Dendritic cell treated with granulocyte-macrophage colony-stimulating factor and Interleukin-4, amounts not matched to agents 40 ng/mL and 50 ng/mL, for 4 days (primary cell): Measurements from ENCODE around the gene SEPTIN14.
"Not testable (repeated sequence)": the region's sequence is repeated elsewhere in the genome, so short reads cannot be mapped to it uniquely, and the experiment has no call there.

Experiments
- H3K27ac Mint-ChIP-seq: one replicate; pipeline ENCODE4 v1.8.0; 2022; ENCODE audit warnings: mild to moderate bottlenecking, mixed read lengths
- H3K27me3 Mint-ChIP-seq: one replicate; pipeline ENCODE4 v1.8.0; 2022; ENCODE audit warnings: mild to moderate bottlenecking, mixed read lengths
- H3K36me3 Mint-ChIP-seq: one replicate; pipeline ENCODE4 v1.8.0; 2022; ENCODE audit warnings: low read depth, mixed read lengths
- H3K4me1 Mint-ChIP-seq: one replicate; pipeline ENCODE4 v1.8.0; 2022; ENCODE audit warnings: low read depth, mixed read lengths
- H3K4me3 Mint-ChIP-seq: one replicate; pipeline ENCODE4 v1.8.0; 2022; ENCODE audit warnings: mild to moderate bottlenecking, moderate library complexity, mixed read lengths
- H3K9me3 Mint-ChIP-seq: one replicate; pipeline ENCODE4 v1.8.0; 2022; ENCODE audit warnings: mixed read lengths
- intact Hi-C: fragments of 100-400 bp; cut with micrococcal nuclease; formaldehyde crosslinking; loops from one replicate; pipeline ENCODE4 v1.15.0; 2022

SEPTIN14 gene

DNA sequence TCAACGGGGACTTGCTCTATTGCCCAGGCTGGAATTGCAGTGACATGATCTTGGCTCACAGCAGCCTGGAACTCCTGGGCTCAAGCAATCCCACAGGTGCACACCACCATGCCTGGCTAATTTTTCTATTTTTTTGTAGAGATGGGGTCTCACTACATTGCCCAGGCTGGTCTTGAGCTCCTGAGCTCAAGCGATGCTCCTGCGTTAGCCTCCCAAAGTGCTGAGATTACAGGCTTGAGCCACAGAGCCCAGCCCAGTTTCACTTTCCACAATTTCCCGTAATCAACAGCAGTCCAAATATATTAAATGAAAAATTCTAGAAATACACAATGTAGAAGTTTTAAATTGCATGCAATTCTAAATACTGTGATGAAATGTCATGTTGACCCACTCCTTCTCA, 24.0 kb downstream of the SEPTIN14 start:
- no peaks in the 10 kb centered on the region for H3K4me1 Mint-ChIP-seq
- no peak overlapping the region for H3K27ac Mint-ChIP-seq
- H3K4me3 Mint-ChIP-seq = no peak overlapping the region
- no peaks in the 10 kb centered on the region for H3K27me3 Mint-ChIP-seq
- no peaks in the 10 kb centered on the region for H3K36me3 Mint-ChIP-seq
- no peaks in the 10 kb centered on the region for H3K9me3 Mint-ChIP-seq
- intact Hi-C loops = no loop called here

DNA sequence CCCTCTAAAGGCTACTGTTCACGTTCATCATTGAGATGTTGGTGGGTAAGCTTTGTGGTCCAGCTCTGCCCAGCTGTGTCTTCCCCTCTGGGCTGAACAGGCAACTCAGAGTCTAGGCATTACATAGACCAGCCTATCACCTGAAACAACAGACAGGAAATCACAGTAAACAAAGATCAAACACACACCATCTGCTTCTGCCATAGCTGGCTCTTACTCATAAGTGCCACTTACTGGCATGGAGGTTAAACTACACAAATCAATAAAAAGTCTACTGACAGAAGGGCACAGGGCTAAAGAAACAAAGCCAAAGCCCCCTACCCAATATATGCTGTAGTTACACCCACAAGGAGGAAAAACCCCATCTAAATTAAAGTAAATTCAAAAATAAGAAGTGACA, 35.0 kb downstream of the SEPTIN14 start:
- H3K27ac Mint-ChIP-seq = no peak overlapping the region
- no peaks in the 10 kb centered on the region for H3K36me3 Mint-ChIP-seq
- intact Hi-C loops = no loop called here
- H3K9me3 Mint-ChIP-seq = peaks cover 72% of the 10 kb centered on the region
- H3K27me3 Mint-ChIP-seq = no peaks in the 10 kb centered on the region
- H3K4me3 Mint-ChIP-seq = no peak overlapping the region
- H3K4me1 Mint-ChIP-seq = no peaks in the 10 kb centered on the region

DNA sequence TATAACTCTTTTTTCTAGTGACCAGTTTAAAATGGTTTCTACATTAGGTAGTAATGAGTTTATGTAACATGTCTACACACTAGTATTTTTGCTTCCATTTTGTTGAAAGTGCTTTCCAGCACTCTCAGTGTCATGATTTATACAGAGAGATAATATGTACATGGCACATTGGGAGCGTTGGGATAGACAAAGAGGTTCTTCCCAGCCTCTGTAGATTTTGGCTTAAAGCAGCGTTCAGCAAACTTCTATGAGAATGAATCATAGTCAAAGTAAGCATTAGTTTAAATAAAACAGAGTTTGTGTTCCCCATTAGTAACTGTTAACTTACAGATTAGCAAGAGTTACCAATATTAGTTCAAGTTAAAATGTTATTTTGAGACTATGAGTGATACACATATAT, 43.9 kb downstream of the SEPTIN14 start:
- Mint-ChIP-seq H3K27ac (no peak overlapping the region), H3K27me3 (no peaks in the 10 kb centered on the region), H3K9me3 (peaks cover 48% of the 10 kb centered on the region), H3K36me3 (no peaks in the 10 kb centered on the region), H3K4me3 (no peak overlapping the region), H3K4me1 (no peaks in the 10 kb centered on the region)
- intact Hi-C loops = no loop called here

DNA sequence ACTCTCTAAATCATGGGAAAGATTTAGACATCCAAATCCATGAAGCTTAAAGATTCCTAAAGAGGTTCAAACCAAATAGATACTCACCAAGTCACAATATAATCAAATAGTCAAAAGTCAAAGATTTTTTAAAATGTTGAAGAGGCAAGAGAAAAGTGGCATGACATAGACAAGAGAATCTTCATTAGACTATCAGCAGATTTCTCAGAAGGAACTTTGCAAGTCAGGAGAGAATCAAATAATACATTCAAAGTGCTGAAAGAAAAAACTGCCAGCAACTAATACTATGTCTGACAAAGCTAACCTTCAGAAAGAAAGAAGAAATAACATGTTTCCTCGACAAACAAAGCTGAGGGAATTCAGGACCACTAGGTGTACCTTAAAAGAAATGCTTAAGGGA, 65.3 kb downstream of the SEPTIN14 start:
- not testable (repeated sequence) for H3K27ac Mint-ChIP-seq, H3K36me3 Mint-ChIP-seq

GRCh38 chr7:55794527-55794926, 68.0 kb downstream of the SEPTIN14 start:
- Mint-ChIP-seq H3K4me3 (no peak overlapping the region), H3K9me3 (peaks cover 35% of the 10 kb centered on the region), H3K36me3 (no peaks in the 10 kb centered on the region), H3K4me1 (no peaks in the 10 kb centered on the region), H3K27me3 (no peaks in the 10 kb centered on the region), H3K27ac (no peak overlapping the region)
- intact Hi-C loops = no loop called here

More for the DNA sequence above, 65.3 kb downstream of the SEPTIN14 start:
- H3K9me3 Mint-ChIP-seq = peaks cover 35% of the 10 kb centered on the region
- H3K4me3 Mint-ChIP-seq, H3K4me1 Mint-ChIP-seq, H3K27me3 Mint-ChIP-seq, intact Hi-C loops: not testable (repeated sequence)

DNA sequence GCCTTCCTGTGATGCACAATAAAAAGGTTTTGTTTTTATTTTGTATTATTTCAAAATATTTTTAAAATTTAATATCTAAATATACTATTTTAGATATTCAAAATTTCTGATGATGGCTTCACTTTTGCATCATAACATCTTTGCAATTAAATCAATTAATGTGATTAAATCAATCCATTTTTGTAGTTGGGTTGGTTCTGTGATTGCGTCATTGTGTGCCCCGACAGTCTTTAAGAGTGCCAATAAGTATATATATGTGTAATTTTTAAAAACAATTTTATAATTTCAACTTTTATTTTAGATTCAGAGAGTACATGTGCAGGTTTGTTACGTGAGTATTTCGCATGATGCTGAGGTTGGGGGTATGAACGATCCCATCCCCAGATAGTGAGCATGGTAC, 70.5 kb downstream of the SEPTIN14 start:
- H3K9me3 Mint-ChIP-seq = peaks cover 16% of the 10 kb centered on the region
- H3K27ac Mint-ChIP-seq = no peak overlapping the region
- intact Hi-C loops = no loop called here
- H3K27me3 Mint-ChIP-seq = no peaks in the 10 kb centered on the region
- H3K4me3 Mint-ChIP-seq = no peak overlapping the region
- no peaks in the 10 kb centered on the region for H3K36me3 Mint-ChIP-seq
- no peaks in the 10 kb centered on the region for H3K4me1 Mint-ChIP-seq

- Mint-ChIP-seq H3K27ac (no peak overlapping the region), H3K27me3 (no peaks in the 10 kb centered on the region), H3K36me3 (no peaks in the 10 kb centered on the region), H3K9me3 (no peaks in the 10 kb centered on the region), H3K4me1 (no peaks in the 10 kb centered on the region), H3K4me3 (no peak overlapping the region)
- intact Hi-C loops = no loop called here
These were observed 74.8 kb downstream of the SEPTIN14 start for GRCh38 chr7:55787796-55788195.

- Mint-ChIP-seq H3K4me1 (no peaks in the 10 kb centered on the region), H3K27ac (no peak overlapping the region), H3K9me3 (no peaks in the 10 kb centered on the region), H3K27me3 (no peaks in the 10 kb centered on the region), H3K4me3 (no peak overlapping the region), H3K36me3 (no peaks in the 10 kb centered on the region)
- intact Hi-C loops = no loop called here
These were observed 75.7 kb downstream of the SEPTIN14 start for GRCh38 chr7:55786901-55787300.

DNA sequence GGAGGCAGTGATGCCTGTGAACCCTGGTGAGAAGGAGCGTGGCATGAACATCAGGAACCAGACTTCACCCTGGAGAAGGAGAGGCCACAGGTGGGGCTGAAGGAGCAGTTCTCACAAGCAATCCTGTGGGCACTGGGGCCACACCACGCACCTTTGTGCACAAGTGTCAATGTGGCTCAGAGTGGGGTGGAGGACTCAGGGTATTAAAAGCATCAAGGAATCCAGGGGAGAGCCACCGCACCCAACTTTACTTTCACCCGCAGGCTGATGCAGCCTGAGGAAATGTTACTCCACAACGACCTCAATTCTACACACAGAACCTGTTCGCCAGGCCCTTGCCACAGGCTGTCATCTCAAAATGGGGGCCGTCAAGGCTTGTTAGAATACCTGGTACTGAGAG, 77.1 kb downstream of the SEPTIN14 start:
- H3K36me3 Mint-ChIP-seq, intact Hi-C loops, H3K9me3 Mint-ChIP-seq, H3K4me3 Mint-ChIP-seq, H3K4me1 Mint-ChIP-seq, H3K27me3 Mint-ChIP-seq, H3K27ac Mint-ChIP-seq: not testable (repeated sequence)

GRCh38 chr7:55784151-55784550, 78.4 kb downstream of the SEPTIN14 start:
- H3K36me3 Mint-ChIP-seq = no peaks in the 10 kb centered on the region
- no peaks in the 10 kb centered on the region for H3K27me3 Mint-ChIP-seq
- intact Hi-C loops = no loop called here
- no peak overlapping the region for H3K4me3 Mint-ChIP-seq
- no peaks in the 10 kb centered on the region for H3K4me1 Mint-ChIP-seq
- H3K27ac Mint-ChIP-seq = no peak overlapping the region
- H3K9me3 Mint-ChIP-seq = peaks cover 17% of the 10 kb centered on the region

- Mint-ChIP-seq H3K36me3 (no peaks in the 10 kb centered on the region), H3K9me3 (peaks cover 23% of the 10 kb centered on the region), H3K27me3 (no peaks in the 10 kb centered on the region), H3K4me1 (no peaks in the 10 kb centered on the region), H3K4me3 (no peak overlapping the region), H3K27ac (no peak overlapping the region)
- intact Hi-C loops = no loop called here
These were observed 83.9 kb downstream of the SEPTIN14 start for GRCh38 chr7:55778631-55779030.

DNA sequence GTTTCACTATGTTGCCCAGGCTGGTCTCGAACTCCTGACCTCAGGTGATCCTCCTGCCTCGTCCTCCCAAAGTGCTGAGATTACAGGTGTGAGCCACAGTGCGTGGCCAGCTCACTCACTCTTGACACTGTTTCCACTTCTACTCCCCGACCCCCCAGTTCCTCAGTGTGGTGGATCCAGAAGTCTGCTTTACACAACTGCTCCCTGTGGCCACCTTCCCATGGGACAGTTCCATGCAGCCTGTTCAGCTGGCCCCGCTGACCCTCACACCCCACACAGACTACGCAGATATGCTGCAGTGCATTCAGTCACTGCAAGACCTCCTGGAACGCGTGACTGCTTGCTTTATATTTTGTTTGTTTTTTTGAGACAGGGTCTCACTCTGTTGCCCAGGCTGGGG, 86.4 kb downstream of the SEPTIN14 start:
- Mint-ChIP-seq H3K4me1 (no peaks in the 10 kb centered on the region), H3K27me3 (no peaks in the 10 kb centered on the region), H3K4me3 (no peak overlapping the region), H3K36me3 (no peaks in the 10 kb centered on the region), H3K9me3 (peaks cover 24% of the 10 kb centered on the region), H3K27ac (no peak overlapping the region)
- intact Hi-C loops = no loop called here

DNA sequence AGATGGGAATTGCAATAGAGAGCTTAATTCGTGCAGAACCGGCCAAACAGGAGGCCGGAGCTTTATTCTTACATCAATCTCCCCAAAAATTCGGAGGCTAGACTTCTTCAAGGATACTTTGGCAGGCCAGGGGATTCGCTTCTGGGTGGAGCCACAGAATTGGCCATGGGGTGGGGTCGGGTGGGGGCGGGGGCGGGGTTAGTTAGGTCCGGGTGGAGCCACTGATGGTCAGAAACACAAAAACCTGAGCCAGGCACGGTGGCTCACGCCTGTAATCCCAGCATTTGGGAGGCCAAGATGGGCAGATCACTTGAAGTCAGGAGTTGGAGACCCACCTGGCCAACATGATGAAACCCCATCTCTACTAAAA, 87.5 kb downstream of the SEPTIN14 start:
- peaks cover 24% of the 10 kb centered on the region for H3K9me3 Mint-ChIP-seq
- no peak overlapping the region for H3K27ac Mint-ChIP-seq

GRCh38 chr7:55774327-55775050, 88.1 kb downstream of the SEPTIN14 start:
- Mint-ChIP-seq H3K27ac (no peak overlapping the region), H3K27me3 (no peaks in the 10 kb centered on the region), H3K9me3 (peaks cover 18% of the 10 kb centered on the region), H3K4me3 (no peak overlapping the region), H3K36me3 (no peaks in the 10 kb centered on the region), H3K4me1 (no peaks in the 10 kb centered on the region)
- intact Hi-C loops = no loop called here

More for the DNA sequence above, 87.5 kb downstream of the SEPTIN14 start:
- Mint-ChIP-seq H3K36me3 (no peaks in the 10 kb centered on the region), H3K4me1 (no peaks in the 10 kb centered on the region), H3K4me3 (no peak overlapping the region), H3K27me3 (no peaks in the 10 kb centered on the region)
- intact Hi-C loops = no loop called here

GRCh38 chr7:55770778-55771177, 91.8 kb downstream of the SEPTIN14 start:
- intact Hi-C loops = no loop called here
- Mint-ChIP-seq H3K4me3 (no peak overlapping the region), H3K36me3 (no peaks in the 10 kb centered on the region), H3K4me1 (no peaks in the 10 kb centered on the region), H3K27ac (no peak overlapping the region), H3K27me3 (no peaks in the 10 kb centered on the region), H3K9me3 (peaks cover 8% of the 10 kb centered on the region)
